Stimulated activated CD8-positive, alpha-beta memory T cell treated with anti-CD3 and anti-CD28 coated beads, Interleukin-2, amount 100 ng/mL, for 1 hour (primary cell): ENCODE measurements around the gene NPR2.

Experiments
- DNase-seq, 2 donors: peaks; one replicate each; pipeline ENCODE4 v3.0.0-alpha.2; 2020; ENCODE audit warnings: low read depth in 2 of 2

Gene NPR2

DNA sequence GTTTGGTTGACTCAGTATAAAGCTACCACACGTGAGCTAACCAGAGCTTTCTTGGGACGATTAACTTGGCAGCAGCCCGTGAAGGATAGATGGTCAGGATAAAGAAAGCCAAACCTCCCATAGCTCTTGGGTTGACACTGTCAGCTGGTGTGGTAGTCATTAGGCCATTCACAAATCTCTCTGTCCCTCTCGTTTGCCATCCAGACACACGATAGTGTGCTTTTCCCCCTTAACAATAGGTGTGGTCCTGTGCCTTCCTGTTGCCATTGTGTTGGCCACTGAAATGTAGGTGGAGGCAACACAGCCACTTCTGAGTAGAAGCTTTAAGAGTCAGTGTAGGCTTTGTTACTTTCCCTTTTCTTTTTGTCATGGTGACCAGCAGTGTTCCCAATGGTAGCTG lies 67.1 kb downstream of the NPR2 start:
- DNase-seq = no peak
